ENCODE measurements around the gene CNNM1.

CNNM1 gene

GRCh38 chr10:99374526-99374925 is 45.4 kb downstream of the CNNM1 start:
- no peak for DNase-seq (ENCODE audit: low read depth)

GRCh38 chr10:99374972-99375371 is 45.8 kb downstream of the CNNM1 start:
- no peak for DNase-seq (ENCODE audit: low read depth)

- no peak for DNase-seq (ENCODE audit: low read depth)
Observed at GRCh38 chr10:99375426-99375825, 46.3 kb downstream of the CNNM1 start.

- DNase-seq (ENCODE audit: low read depth) = no peak
Observed at GRCh38 chr10:99382176-99382575, 53.0 kb downstream of the CNNM1 start.

- no peak for DNase-seq (ENCODE audit: low read depth)
Observed at GRCh38 chr10:99387071-99387470, 57.9 kb downstream of the CNNM1 start.

- no peak for DNase-seq (ENCODE audit: low read depth)
Observed at GRCh38 chr10:99387541-99387940, 58.4 kb downstream of the CNNM1 start.

- no peak for DNase-seq (ENCODE audit: low read depth)
Observed at GRCh38 chr10:99389729-99390480, 60.7 kb downstream of the CNNM1 start.

- no peak for DNase-seq (ENCODE audit: low read depth)
Observed at GRCh38 chr10:99391346-99391745, 62.2 kb downstream of the CNNM1 start.

GRCh38 chr10:99393036-99393435 is 63.9 kb downstream of the CNNM1 start:
- DNase-seq (ENCODE audit: low read depth) = no peak

GRCh38 chr10:99393683-99394082 is 64.5 kb downstream of the CNNM1 start:
- DNase-seq (ENCODE audit: low read depth) = no peak

GRCh38 chr10:99394256-99394655 is 65.1 kb downstream of the CNNM1 start:
- DNase-seq (ENCODE audit: low read depth) = no peak

GRCh38 chr10:99394761-99395386 is 65.7 kb downstream of the CNNM1 start:
- no peak for DNase-seq (ENCODE audit: low read depth)

- DNase-seq (ENCODE audit: low read depth) = peak; percentile 60
Observed at GRCh38 chr10:99395750-99396445, 66.7 kb downstream of the CNNM1 start.

- DNase-seq (ENCODE audit: low read depth) = no peak
Observed at GRCh38 chr10:99396471-99396870, 67.3 kb downstream of the CNNM1 start.

GRCh38 chr10:99399664-99400063 is 70.5 kb downstream of the CNNM1 start:
- no peak for DNase-seq (ENCODE audit: low read depth)

GRCh38 chr10:99403674-99404073 is 74.5 kb downstream of the CNNM1 start:
- no peak for DNase-seq (ENCODE audit: low read depth)

GRCh38 chr10:99406149-99406548 is 77.0 kb downstream of the CNNM1 start:
- DNase-seq (ENCODE audit: low read depth) = no peak

GRCh38 chr10:99410146-99410545 is 81.0 kb downstream of the CNNM1 start:
- no peak for DNase-seq (ENCODE audit: low read depth)

GRCh38 chr10:99410876-99411275 is 81.7 kb downstream of the CNNM1 start:
- no peak for DNase-seq (ENCODE audit: low read depth)

- DNase-seq (ENCODE audit: low read depth) = no peak
Observed at GRCh38 chr10:99411546-99411945, 82.4 kb downstream of the CNNM1 start.

- DNase-seq (ENCODE audit: low read depth) = no peak
Observed at GRCh38 chr10:99412099-99412498, 82.9 kb downstream of the CNNM1 start.

- DNase-seq (ENCODE audit: low read depth) = no peak
Observed at GRCh38 chr10:99418910-99419624, 89.9 kb downstream of the CNNM1 start.

GRCh38 chr10:99419688-99420087 is 90.5 kb downstream of the CNNM1 start:
- no peak for DNase-seq (ENCODE audit: low read depth)

All from HS-27A (cell line).